Stimulated activated CD4-positive, alpha-beta T cell treated with anti-CD3 and anti-CD28 coated beads, Interleukin-12 subunit alpha, Interleukin-12 subunit beta, amount 100 ng/mL, for 4 hours (primary cell): ENCODE data around the gene MTCL1.

Experiments
- DNase-seq: peaks from one replicate; pipeline ENCODE4 v3.0.0-alpha.2; 2020

Gene MTCL1

GRCh38 chr18:8688216-8688800 lies 17.0 kb upstream of the MTCL1 start:
- no peak for DNase-seq

DNA sequence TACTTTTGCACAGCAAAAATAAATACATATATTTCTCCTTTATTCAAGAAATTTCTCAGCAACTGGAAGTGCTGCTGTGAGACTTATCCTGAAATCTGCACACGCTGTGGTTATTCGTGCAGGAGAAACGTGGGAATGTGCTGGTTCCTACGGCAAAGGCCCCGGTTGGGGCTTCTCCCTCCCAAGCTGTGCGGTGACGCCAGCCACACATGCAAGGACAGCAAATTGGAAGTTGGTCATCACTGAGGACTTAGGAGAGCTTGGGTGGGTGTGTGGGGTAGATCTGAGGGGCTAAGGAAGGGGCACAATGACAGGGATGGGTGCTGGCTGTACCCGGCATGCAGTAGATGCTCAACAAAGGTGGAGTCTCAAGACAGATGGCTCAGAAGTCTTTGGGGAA lies 16.5 kb upstream of the MTCL1 start:
- DNase-seq, result no peak

DNA sequence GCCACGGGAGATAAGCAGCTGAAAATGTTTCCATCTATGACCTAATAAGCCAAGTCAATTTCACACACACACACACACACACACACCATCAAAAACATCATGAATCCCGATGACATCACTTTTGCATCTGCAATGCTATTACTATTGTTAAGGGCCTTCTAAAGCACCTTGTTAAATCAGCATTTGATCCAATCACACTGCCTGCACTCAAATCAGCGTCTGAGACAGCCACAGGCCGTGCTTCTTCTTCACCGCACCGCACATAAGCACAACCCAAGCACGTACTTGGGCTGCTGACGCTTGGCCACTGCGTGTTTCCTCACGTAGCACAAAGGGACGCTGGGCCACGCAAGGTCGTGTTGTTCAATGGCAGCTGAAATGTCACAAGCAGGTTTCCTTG lies 15.8 kb upstream of the MTCL1 start:
- no peak for DNase-seq

DNA sequence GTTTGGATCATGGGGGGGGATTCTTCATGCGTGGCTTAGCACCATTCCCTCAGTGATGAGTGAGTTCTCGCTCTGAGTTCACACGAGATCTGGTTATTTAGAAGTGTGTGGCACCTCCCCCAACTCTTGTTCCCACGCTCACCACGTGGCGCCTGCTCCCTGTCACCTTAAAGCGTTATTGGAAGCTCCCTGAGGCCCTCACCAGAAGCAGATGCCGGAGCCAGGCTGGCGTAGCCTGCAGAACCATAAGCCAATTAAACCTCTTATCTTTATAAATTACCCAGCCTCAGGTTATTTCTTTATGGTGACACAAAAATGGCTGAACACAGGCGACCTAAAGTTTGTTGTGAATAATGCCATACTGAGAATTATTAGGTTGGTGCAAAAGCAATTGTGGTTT lies 10.5 kb upstream of the MTCL1 start:
- DNase-seq, result no peak

DNA sequence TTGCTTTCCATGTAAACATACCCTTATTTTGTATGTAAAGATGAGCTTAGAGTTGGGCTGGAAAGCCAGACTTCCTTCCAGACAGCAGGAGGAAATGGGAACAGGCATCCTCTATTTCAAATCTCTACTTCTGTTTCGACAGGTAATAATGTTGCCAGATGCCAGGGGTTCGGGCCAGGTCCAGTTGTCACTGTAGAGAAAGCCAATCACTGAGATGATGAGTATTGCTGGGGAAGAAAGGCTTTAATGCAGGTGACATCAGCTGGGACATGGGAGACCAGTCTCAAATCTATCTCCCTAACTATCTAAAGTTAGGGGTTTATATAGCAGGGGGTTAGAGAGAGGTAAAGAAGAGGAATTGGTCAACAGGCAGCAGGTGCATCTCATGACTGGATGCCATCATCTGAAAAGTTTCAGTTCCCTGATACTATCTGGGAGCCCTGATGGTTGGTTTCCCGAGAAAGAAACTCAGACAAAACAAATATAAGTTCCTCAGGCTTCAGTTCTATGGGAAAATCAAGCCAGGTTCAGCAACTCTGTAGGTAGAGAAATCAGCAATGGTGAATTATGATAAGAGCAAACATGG lies 9.3 kb upstream of the MTCL1 start:
- no peak for DNase-seq

GRCh38 chr18:8696749-8697211 lies 8.6 kb upstream of the MTCL1 start:
- peak; percentile 75 for DNase-seq

GRCh38 chr18:8699126-8699525 lies 6.2 kb upstream of the MTCL1 start:
- no peak for DNase-seq

- DNase-seq, result no peak
These were observed 5.4 kb upstream of the MTCL1 start for GRCh38 chr18:8699948-8700347.

- DNase-seq, result no peak
These were observed 3.7 kb upstream of the MTCL1 start for GRCh38 chr18:8701546-8702118.

DNA sequence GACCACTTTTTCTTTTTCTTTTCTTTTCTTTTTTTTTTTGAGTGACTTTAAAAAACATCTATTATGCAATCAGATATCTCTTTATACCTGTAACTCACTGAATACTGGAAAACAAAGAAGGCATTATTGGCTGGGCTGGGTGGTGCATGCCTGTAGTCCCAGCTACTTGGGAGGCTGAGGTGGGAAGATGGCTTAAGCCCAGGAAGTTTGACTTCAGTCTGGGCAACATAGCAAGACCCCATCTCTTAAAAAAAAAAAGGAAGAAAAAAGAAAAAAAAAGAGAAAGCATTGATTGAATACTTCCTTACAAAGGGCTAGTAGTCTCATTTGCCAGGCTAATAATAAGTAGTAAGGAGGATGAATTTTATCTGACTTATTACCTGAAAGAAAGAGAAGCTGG lies 2.7 kb upstream of the MTCL1 start:
- no peak for DNase-seq

DNA sequence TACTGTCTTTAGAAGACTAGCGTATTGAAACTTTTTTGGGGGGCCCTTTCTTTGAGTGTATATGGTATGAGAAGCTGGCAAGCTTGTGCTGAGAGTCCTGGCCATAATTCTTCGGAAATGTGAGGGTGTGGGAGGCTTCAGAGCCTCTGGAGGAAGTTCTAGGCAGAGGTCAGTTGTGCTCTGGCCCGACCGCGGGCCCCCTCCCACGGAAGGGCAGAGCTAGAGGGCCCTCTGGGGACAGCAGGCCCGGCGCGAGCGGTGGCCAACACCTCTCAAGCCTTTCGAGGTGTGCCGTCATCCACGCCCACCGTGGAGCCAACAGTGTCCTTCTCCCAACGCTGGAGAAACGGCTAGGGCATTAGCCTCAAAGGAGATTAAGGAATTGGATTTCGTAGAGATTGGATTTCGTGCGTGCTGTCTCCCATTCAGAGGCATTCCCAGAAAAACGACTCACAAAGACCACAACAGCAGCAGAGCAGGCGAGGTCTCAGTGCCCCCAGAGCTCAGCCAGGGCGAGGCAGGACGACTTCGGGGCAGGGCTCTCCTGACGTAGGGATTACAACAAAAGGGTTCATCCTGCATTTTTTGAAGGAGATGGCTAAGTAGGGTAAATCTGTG lies 2.2 kb upstream of the MTCL1 start:
- DNase-seq, result no peak

DNA sequence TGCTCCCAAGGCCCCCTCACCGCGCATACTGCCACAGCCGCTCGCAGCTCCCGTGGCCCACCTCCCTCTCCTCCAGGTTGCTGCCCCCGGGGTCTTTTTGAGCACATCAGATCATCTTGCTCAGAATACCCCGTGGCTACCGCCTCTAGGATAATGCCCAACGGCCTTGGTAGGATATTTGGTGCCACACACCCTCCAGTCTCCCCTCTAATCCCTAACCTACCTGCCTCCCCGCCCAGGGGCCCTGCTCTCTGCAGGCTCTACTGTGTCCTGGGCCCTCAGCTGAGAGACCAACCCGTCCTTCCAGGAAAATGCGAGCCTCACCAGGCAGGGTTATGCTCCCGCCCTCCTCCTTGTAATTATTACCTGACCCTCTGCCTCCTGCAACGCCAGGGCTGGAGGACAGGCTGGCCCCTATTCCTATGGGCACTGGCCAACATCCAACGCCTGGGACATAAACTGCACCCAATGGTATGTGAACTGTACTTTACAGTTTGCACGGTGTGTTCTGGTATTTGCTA lies 1.5 kb upstream of the MTCL1 start:
- DNase-seq, result no peak

GRCh38 chr18:8704361-8705237 lies 757 bp upstream of the MTCL1 start:
- DNase-seq, result peak; percentile 90

DNA sequence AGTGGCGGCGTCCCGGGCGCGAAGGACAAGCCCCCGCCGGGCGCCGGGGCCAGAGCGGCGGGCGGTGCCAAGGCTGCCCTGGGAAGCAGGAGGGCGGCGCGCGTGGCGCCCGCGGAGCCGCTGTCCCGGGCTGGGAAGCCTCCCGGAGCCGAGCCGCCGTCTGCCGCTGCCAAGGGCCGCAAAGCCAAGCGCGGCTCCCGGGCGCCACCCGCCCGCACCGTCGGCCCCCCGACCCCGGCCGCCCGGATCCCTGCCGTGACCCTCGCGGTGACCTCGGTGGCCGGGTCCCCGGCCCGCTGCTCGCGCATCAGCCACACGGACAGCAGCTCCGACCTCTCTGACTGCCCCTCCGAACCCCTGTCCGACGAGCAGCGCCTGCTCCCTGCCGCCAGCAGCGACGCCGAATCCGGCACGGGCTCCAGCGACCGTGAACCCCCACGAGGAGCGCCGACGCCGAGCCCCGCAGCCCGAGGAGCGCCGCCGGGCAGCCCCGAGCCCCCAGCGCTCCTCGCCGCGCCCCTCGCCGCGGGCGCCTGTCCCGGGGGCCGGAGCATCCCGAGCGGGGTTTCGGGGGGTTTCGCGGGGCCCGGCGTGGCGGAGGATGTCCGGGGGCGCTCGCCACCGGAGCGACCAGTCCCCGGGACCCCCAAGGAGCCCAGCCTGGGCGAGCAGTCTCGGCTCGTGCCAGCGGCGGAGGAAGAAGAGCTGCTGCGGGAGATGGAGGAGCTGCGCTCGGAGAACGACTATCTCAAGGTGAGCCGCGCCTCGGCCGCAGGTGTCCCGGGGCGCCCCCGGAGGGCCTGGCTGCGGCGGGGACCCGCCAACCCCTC lies 820 bp downstream of the MTCL1 start:
- DNase-seq, result peak; percentile 17

DNA sequence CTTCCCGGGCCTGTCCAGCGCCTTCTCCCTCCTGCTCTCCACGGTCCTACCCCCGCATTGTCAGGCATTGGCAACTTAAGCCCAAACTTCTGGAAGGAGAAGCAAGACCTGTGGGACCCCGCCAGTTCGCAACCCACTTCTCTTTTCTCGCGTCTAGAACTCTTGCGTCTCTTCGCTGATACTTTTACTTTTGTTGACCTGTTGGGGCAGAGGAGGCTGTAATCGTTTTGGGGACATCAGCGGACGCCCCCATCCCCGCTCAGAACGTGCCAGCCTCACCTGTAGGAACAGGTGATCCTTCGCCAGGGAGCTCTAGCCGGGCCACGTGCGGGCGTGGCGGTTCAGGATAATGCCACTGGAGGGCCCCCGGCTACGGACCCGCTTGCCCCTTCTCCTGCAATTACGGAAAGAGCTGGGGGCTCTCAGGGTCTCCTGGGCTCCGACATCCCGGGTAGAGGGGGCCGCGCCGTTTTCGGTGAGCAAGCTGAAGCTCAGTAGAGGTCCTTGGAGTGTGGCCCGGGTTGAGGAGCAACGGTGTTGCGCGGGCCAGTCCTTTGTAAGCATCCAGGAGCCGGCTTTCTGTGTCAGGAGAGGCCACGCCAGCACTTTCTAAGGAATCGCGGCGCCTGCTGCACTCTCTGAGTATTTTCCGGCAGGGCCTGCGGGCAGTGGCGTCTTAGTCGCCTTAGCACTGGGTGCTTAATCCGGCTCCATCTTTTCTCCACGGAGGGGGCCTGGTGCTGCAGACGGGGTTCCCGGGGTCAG lies 1.6 kb downstream of the MTCL1 start:
- DNase-seq, result no peak

GRCh38 chr18:8707556-8708300 lies 2.4 kb downstream of the MTCL1 start:
- DNase-seq, result no peak

DNA sequence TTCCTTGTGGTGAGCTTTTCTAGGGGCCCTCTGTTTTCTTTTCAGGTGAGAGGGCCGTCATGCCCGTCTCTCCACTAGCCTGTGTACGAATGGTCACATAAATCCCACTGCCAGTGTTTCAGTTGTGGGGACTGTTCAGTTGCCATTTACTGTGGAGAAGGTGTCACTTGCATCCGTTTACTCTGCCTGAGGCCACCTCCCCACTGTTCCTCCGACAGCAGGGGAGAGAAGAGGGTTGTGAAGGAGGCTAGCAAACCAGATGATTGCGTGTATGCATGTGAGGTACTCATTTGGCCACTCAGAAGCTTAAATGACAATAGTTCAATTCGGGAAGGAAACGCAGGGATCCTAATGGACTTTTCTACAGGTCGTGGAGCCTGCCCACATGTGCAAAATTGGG lies 3.3 kb downstream of the MTCL1 start:
- no peak for DNase-seq

- no peak for DNase-seq
These were observed 4.1 kb downstream of the MTCL1 start for GRCh38 chr18:8709248-8710059.

DNA sequence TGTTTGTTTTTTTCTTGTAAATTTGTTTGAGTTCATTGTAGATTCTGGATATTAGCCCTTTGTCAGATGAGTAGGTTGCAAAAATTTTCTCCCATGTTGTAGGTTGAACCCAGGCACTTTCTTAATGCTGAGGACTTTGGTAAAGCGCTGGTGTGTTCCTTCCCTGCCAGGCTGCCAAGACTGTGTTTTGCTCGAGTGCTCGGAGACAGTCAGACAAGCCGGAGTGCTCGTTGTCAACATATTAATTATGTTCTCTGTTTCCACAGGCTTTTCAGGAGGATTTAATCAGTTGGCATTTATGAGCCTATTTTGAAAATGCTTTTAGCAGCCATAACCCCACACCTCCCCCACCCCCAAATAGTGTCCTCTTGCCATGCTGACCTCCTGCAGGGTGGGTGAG lies 6.4 kb downstream of the MTCL1 start:
- DNase-seq, result no peak

DNA sequence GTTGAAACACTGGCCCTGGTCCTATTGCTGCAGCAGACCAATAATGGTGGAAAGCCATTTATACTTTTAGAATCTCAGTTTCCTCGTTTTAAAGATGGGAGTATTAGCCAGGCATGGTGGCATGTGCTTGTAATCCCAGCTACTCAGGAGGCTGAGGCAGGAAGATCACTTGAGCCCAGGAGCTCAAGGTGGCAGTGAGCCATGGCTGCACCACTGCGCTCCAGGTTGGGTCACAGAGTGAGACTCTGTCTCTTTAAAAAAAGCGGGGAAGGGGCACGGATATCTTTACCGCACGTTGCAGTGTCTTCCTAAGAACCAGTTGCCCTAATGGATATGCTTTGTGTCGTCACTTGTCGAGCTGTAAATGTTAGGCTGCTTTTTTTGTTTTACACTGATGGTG lies 8.3 kb downstream of the MTCL1 start:
- no peak for DNase-seq
